Middle frontal gyrus (tissue), 1 donor: ENCODE measurements around the gene JAG1.

Source experiments
- DNase-seq: peaks from one replicate; pipeline ENCODE4 v3.0.0-alpha.2; 2015; ENCODE audit warnings: low spot score; ENCODE audit errors: extremely low spot score

JAG1 gene

DNA sequence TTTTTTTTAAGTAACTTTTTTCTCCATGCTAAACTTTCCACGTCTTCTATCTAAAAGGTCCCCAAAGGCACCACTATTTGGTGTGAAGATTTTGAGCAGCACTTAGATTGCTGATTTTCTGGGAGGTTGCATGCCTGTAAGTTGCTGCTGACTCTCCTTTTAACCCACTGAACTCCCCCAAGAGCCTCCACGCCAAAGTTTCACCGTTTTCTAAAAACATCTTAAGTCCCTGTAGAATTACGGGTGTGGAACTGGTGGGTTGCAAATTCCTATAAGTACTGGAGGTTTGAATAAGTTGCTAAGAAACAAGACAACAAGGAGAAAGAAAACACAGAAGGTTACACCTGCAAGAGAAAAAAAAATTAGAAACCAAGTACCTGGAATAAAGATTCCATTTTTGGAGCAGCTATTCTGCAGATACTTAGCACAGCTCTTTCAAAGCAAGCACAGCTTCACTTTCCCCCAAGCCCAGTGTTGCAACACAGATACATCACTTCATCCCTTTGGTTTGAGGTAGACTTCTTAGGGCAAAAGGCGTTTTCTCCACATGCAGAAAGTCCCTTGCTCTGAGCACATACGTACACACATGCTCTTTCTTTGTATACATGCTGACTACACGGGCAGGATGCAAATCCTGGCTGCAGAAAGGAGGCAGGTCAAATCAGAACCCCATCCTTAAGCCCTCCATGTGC is 5.0 kb downstream of the JAG1 start:
- DNase-seq, result no peak

DNA sequence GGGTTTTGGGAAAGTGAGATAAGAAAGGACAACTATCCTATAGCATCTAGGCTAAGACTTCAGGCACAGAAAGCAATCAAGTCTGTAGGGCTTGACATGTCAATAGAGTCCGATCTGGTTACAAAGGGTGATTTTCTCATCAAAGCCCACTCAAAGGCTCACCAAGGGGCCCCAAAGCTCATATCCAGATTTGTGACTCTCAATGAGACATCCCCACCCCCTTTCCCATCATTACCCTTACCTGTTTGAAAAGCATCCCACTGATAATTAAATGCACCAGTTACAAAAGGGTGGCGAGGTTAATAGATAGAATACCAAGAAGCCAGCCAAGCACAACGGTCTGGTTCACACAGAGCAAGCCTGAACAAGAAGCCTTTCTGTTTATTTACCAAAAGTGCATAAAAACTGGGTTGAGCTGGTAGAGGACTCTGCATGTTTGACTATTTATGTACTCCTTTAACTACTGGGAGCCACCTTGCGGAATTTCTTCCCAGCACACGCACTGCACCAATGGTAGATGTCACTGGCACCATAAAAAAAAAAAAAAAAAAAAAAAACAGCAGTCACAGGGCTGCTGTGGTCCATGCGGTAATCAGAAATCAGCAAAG is 6.1 kb downstream of the JAG1 start:
- DNase-seq, result no peak

DNA sequence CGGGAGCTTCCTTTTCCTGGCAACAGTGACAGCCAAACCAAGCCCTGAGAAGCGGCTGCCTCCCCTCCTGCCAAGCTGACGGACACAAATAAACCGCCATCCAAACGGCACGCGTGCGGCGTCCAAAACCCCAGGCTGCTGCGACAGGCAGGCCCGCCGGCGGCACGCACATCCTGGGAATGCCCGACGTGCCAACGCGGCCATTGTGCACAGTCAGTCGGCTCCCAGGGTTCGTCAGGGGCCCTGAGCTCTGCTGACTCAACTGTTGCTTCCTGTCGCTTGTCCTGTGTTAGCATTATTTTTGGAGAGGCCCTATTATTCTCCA is 6.8 kb downstream of the JAG1 start:
- DNase-seq, result no peak

DNA sequence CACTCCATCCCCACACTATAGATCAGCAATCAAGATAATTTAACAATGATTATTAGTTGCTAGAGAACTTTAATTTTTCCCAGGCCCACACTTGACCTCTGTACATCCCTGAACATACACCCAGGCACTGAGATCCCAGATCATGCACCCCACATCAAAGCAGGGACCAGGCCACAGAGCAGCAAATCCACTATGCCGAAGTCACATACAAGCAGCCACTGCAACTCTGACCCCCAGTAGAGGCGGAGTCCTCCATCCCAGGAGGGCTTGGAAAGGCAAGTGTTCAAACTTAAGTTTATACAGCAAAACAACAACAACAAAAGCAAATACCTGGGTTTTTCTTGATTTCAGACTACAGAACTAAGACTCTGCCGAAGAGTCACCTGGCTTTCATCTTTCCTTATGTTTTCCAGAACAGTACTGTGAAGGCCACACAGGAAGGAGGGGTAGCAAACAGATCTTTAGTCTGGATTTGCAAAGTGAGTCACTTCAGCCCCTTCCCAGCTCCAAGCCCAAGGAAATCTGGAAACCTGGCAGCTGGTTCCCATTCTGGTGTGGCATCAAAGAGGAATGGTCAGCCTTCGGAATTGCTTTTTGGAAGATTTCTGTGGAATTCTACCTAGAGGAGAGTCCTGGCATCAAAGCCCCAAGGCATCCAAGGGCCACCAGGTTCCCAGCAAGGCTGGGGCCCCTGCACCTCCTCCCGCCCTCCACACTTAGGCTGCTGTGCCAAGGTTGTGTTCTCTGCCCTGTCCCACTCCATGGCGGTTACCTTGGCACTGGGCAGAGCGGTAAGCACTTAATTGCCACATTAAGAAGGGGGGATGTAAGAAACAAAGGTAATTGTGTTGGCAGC is 7.3 kb downstream of the JAG1 start:
- DNase-seq, result no peak

DNA sequence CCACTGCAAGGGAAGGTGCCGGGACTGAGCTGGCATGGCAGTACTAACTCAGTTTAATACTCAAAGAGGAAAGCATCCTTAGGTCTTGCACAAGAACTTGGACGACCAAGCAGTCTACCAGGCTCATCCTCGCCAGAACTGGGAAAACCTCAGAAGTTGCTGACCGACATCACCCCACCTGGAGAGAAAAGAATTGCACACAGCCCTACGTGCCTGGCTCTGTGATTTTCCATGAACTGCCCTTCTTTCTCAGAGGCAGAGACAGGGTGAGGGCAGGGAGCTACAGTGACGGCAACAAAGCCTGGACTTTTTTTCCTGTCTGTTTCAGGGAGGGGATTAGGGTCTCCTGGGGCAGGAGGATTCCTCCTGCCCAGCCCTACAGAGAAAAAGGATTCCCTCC is 8.0 kb downstream of the JAG1 start:
- no peak for DNase-seq

DNA sequence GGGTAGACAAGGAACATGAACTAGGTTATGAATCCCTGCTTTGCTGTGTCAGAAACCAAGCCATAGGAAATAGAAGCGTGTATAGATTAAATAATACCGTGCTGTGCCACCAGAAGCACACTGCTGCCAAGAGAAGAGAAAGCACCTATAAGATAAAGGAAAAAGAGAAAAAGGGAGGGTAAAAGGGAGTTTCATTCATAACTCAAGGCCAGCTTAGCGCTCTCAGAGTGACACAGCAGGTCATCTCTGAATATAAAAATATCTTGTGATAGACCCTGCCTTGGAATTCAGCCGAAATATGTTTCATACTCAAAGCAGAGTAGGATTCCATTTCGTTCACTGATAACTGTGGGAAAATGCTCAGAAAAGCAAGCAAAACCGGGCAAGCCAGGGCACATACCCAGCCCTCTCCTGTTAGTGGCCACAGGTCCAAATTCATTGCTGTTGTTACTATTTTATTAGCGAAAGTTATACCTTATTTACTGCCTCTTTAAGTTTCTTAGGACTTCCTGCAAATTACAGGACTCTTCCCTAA is 8.7 kb downstream of the JAG1 start:
- DNase-seq, result no peak

DNA sequence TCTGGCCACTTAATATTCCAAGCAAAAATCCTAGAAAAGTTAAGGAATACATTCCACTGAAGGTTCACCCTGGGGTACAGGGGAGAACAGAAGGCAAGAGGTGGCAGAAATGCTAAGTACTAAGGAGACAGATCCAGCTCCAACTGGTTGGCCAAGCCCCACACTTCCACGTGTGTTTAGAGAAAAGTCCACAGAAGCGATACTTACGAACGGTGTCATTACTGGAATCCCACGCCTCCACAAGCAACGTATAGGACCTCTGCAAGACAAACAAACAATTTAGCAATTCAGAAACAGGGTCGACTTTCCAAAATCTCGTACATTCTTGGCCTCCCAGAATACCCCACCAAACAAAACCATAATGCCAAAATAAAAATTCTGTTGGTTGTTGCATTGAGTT is 10.0 kb downstream of the JAG1 start:
- no peak for DNase-seq

DNA sequence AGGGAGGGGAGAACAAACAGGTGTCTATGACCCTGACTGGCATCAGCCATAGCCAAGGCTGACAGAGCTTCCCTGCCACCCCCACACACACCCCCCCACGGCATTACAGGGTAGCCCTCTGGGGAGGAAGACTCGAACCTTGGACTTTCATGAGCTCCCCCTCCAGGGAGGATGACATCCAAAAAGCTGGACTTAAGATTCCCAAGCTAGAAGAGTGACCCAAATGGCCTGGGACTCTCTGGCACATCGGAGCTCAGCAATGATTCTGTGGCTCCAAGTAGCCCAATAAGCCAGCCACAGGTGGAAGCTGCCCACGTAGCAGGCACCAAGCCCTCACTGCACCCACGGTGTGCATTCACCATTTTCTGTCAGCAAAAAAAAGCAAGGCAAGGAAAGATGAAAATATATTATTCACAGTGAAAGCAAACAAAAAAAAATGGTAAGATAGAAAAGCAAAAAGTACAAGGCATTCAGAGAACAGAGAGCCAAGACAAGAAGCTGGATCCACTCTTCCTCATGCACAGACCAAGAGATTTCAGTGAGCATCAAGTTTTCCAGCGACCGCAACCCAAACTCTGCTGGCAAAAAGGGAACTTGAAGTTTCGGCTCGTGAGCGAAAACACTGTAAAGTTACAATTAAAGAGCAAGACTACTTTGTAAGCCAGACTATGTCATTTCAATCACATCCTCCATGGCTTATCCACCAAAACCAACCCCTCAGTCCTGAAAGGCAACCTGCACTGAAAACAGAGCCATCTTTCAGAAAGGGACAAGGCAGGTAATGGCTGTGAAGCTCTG is 10.9 kb downstream of the JAG1 start:
- DNase-seq, result no peak

DNA sequence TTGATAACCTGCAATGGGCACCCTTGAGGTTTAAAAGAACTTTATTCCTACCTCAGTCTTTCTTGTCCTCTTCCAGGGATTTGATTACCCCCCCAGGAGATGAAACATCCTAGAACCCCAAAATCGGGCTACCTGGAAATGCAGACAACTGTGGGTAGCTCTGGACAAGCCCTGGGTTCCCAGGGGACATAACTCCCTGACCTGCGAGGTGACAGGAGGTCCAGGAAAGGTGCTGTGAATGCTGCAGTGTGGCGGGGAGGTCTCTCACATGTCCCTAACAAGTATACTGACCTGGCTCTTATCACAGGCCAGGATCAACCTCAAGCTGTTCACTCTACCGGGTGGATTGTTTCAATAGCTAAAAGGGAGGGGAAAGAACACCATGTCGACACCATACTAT is 11.6 kb downstream of the JAG1 start:
- DNase-seq, result no peak

DNA sequence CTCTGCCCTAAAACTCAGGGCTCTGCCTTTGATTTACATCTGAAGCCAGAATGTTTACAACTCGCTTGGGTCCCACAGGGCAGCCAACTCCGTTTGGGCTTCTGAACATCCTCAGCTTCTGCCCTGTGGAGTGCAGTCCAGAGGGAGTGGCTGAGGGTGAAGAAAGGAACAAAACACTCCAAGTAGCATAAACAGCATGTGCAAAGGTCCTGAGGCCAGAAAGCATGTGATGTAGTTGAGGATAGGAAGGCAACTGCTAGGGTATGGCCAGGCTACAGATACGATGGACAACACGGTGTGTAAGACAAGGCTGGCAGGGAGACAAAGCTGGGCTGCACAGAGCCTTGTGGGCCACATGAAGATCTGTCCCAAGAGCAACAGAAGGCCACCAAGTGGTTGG is 12.5 kb downstream of the JAG1 start:
- no peak for DNase-seq

DNA sequence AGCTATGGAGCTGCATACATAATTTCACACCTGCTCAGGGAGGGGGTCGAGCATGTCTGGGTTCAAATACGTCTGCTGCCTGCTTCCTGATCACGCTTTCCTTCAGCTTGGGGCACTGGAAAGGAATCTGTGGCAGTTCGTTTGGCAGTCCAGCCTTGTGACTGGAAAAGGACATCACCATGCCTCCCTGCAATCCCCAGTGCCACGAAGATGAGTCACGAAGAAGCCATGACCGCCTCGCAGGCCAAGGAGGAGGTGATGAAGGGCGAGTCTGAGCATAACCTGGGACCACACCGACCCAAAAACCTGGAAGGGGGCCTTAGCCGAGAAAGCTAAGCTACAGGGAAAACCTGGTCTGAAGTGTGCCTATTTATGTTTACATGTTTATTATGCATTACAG is 13.1 kb downstream of the JAG1 start:
- DNase-seq, result no peak

DNA sequence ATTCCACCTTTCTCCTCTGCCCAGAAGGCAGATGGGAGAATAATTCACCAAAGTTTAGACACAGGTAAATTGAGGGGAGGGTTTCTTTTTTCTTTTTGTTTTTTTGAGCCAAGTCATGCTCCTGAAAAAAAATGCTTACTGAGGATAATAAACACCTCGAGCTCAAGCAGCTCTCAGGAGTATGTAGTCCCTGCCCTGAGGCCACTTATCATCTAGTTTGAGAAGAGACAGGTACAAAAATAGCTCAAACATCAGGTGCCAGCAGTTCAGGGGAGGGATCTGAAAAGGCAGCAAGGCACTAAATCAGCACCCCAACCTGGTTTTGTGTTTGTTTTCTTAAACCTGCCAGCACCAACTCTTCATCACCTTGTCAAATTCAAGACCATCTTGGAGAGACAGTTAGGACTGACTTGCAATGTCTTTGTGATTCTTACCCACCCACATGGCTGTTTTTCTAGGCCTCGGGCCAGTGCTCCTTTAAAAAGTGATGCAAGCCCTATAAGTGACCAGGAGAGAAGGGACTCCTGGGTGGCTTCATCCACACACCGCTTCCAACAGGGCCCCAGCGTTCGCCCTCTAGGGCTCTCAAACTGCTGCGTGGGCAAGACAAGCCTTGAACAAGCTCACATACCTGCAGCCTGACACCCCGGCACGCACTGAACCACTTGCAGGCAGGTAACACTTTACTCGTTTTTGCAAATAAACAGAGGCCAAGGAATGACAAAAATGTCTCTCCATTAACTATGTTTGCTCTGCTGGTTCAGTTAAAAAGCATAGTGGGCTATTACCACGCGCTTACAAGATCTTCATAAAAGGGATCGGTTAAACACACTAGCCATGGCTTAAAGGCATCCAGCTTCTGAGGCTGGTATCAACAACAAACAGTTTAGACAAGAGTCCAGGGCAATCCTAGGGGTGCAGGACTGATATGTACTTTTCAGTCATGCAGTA is 13.9 kb downstream of the JAG1 start:
- DNase-seq, result no peak

DNA sequence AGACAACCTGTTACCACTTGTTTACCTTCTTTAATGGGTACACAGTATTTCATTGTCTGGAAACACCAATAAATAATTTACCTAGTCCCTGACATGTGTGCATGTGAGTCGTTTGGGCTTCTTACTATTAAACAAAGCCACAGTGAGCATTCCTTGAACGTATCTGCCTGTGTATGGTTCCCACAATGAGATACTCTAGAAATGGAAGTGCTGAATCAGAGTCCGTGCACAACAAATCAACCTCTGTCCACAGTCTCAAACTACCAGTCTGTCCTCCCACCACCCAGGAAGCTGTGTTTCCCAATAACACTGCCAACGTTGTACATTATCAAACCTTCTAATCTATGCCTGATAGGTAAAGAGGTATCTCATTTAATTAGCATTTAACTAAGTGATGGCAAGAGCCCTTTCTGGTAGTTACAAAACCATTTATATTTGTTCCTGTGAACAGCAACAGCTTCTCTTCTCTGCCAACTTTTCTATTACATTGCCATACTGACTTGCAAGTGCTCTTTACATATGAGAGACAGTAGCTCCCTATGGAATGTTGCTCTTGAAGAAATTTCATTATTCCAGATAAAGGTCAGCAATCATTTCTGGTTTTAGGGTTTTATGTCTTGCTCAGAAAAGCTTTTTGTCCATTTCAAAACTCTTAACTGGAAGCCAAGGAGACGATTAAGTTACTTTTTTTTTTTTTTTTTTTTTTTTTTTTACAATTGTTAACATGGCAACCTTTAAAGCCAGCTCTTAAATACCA is 14.7 kb downstream of the JAG1 start:
- DNase-seq, result no peak

DNA sequence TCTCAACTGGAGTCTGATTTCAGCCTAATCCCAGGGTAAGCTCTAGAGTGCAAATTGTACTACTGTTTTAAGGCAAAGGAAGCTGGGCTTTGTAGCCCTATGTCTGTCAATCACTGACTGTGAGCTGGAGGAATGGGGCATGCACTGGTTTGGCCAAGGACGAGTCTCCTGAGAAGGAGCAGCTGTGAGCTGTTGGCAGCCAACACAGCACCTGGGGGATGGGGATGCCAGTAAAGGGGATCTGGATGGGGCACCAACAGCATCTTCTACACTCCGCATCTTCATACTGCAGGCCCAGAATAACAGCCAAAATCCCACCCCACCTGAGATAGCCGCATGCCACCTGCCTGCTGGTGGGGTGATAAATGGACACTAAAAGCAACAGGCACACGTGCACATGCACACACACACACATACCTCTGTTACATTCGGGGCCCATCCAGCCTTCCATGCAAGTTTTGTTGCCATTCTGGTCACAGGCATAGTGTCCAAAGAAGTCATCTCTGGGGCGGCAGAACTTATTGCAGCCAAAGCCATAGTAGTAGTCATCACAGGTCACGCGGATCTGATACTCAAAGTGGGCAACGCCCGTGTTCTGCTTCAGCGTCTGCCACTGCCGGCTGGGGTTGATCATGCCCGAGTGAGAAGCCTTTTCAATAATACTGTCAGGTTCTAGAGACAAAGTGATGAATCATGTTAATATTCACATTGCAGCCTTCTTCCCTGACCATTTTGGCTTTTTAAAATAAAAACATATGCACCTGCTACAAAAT is 15.6 kb downstream of the JAG1 start:
- DNase-seq, result no peak

DNA sequence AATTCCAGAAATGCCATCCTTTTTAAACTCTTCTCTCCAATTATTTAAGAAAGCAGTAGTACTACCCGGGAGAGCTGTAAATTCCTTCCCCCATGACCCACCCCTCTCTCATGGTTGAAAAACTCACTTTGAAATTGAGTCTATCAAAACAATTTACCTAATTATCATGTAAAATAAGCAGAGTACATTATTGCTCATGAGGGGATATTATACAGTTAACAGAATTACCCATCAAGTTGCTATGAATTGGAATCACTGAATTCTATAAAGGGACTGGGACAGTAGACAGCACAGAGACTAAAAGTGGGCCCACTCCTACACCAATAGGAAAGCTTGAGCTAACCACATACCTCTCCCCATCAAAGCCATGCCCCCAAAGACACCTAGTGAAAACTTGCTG is 16.3 kb downstream of the JAG1 start:
- DNase-seq, result no peak

DNA sequence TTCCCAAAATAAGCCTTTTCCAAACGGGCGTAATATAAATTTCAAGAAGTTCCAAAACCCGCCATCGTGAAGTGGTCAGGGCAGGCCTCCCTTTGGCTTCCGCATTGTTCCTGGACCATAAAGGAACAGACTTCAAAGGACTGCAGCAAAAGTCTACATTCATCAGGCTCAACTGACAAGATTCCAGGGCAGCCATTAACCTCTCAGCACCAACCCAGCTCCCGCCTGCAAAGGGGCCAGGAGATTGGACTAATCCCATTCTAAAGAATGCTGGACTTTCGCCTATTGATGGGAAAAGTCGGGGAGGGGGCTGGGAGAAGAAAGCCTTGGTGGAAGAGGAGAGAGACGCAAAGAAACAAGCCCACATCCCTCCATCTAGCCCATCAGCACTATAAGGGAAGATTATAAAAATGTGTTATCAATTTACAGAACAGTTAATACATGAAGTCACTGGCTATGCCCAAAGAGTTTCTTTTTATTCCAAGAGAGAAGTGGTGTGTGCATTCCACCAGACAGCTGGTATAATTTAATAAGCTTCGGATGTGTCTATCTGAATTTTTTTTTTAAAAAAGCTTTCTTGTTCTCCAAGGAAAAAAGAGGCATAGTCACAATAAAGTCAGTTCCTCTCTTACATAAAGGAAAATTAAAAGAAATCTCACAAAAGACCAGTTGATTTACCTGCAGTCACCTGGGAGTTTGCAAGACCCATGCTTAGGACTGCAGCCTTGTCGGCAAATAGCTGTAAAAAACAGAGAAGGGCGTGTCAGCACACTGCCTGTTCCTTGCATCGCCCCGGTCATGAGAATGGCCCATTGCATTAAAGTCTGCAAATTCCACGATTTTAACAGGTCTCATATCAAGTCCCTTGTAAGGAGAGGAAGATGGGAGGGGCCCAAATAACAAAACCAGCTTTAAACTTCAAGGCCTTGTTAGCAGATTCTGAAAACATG is 17.8 kb downstream of the JAG1 start:
- DNase-seq, result no peak

DNA sequence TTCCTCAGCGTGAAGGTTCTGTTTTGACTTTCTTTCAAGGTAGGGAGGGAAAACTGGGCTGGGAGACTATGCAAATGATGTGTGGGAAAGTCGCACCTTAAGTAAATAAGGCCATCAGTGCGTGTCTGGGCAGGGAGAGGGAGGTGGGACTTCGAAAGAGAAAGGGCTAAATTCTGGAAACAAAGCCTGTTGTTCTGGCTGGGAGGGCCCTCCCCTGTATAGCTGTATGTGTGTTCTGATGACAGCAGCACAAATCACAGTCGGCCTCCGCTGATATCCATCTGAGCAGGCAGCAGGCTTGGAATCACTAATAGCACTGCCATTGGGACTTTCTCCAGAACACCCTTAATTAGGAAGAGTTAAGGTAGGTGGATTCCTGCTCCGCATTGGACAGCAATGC is 19.2 kb downstream of the JAG1 start:
- DNase-seq, result no peak

DNA sequence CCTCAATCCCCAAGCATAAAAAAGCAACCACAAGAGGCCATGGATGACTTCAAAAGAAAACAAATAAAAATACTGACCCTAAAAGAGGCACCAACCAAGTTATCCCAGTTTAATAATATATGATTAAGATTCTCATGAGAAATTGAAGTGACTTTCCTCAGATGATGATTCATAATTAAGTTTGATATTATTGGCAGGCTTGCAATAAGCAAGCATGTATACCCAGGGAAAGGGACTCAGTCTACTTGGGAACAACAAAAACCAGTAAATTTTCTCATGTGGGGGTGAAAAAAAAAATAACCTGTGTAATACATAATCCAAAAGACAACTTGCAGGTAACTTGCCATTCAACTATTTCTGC is 19.6 kb downstream of the JAG1 start:
- no peak for DNase-seq
